Measurements from ENCODE around the gene U2AF1L4.
"Not testable (repeated sequence)": the region's sequence is repeated elsewhere in the genome, so short reads cannot be mapped to it uniquely, and the experiment has no call there.

U2AF1L4 gene

GRCh38 chr19:35727053-35727955 is 17.9 kb downstream of the U2AF1L4 start:
- Histone ChIP-seq H2AFZ (ENCODE audit: low read depth, low read length) (no peak overlapping the region), H3K79me2 (ENCODE audit: low read length) (no peaks in the 10 kb centered on the region), H3K4me1 (ENCODE audit: low read length) (no peaks in the 10 kb centered on the region), H3K36me3 (replicated peaks; ENCODE audit: low read depth, low read length) (peaks cover 83% of the 10 kb centered on the region), H3K4me2 (ENCODE audit: low read length) (no peak overlapping the region), H3K27ac (ENCODE audit: low read length) (no peak overlapping the region), H3K9ac (ENCODE audit: low read length) (no peak overlapping the region), H4K20me1 (ENCODE audit: insufficient read depth, low read length) (peaks cover 4% of the 10 kb centered on the region), H3K4me3 (ENCODE audit: low read length) (no peak overlapping the region), H3K9me3 (ENCODE audit: insufficient read depth, low read length) (no peaks in the 10 kb centered on the region), H3K27me3 (ENCODE audit: low read depth, low read length) (no peaks in the 10 kb centered on the region)
- TF ChIP-seq EZH2phosphoT487 (IDR thresholded peaks at IDR 0.05; ENCODE audit: low read depth) (no peak), CTCF (IDR thresholded peaks at IDR 0.05; ENCODE audit: low read depth, low read length) (no peak)

DNA sequence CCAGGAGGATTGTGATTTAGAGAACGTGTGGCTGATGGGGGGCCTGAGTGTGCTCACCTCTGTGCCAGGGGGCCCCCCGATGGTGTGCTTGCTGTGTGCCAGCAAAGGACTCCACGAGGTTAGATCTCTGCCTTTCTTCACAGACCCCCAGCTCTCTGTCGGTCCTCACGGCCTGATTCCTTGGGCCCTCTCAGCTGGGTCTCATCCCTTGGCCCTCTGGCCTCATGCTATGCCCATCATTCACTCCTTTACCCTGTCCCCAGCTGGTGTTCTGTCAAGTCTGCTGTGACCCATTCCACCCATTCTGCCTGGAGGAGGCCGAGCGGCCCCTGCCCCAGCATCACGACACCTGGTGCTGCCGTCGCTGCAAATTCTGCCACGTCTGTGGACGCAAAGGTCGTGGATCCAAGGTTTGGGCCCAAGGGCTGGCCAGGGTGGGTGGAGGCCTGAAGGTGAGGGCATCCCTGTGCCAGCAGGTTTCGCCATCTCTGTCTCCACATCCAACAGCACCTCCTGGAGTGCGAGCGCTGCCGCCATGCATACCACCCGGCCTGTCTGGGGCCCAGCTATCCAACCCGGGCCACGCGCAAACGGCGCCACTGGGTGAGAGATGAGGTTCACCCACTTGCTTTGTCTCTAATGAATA is 19.9 kb downstream of the U2AF1L4 start:
- H3K79me2 ChIP-seq (ENCODE audit: low read length): peaks cover 10% of the 10 kb centered on the region; the same call in 1 of the 2 replicates
- no peak overlapping the region for H3K27ac ChIP-seq (ENCODE audit: low read length)
- no peak overlapping the region for H3K4me2 ChIP-seq (ENCODE audit: low read length)
- peaks cover 4% of the 10 kb centered on the region for H4K20me1 ChIP-seq (ENCODE audit: insufficient read depth, low read length)
- peaks cover 80% of the 10 kb centered on the region for H3K36me3 ChIP-seq (replicated peaks; ENCODE audit: low read depth, low read length)
- H3K4me1 ChIP-seq (ENCODE audit: low read length): no peaks in the 10 kb centered on the region
- no peak overlapping the region for H3K9ac ChIP-seq (ENCODE audit: low read length)
- no peak overlapping the region for H3K4me3 ChIP-seq (ENCODE audit: low read length)
- H3K9me3 ChIP-seq (ENCODE audit: insufficient read depth, low read length): no peaks in the 10 kb centered on the region
- TF ChIP-seq CTCF (IDR thresholded peaks at IDR 0.05; ENCODE audit: low read depth, low read length) (no peak), EZH2phosphoT487 (IDR thresholded peaks at IDR 0.05; ENCODE audit: low read depth) (no peak)
- no peaks in the 10 kb centered on the region for H3K27me3 ChIP-seq (ENCODE audit: low read depth, low read length)
- H2AFZ ChIP-seq (ENCODE audit: low read depth, low read length): no peak overlapping the region

GRCh38 chr19:35724560-35724959 is 20.7 kb downstream of the U2AF1L4 start:
- Histone ChIP-seq H3K4me2 (ENCODE audit: low read length) (no peak overlapping the region), H3K36me3 (replicated peaks; ENCODE audit: low read depth, low read length) (peaks cover 78% of the 10 kb centered on the region), H3K4me1 (ENCODE audit: low read length) (peaks cover under 1% of the 10 kb centered on the region), H3K9ac (ENCODE audit: low read length) (no peak overlapping the region), H3K79me2 (ENCODE audit: low read length) (peaks cover 18% of the 10 kb centered on the region), H3K27ac (ENCODE audit: low read length) (no peak overlapping the region), H3K9me3 (ENCODE audit: insufficient read depth, low read length) (no peaks in the 10 kb centered on the region), H2AFZ (ENCODE audit: low read depth, low read length) (no peak overlapping the region), H3K27me3 (ENCODE audit: low read depth, low read length) (no peaks in the 10 kb centered on the region), H3K4me3 (ENCODE audit: low read length) (no peak overlapping the region), H4K20me1 (ENCODE audit: insufficient read depth, low read length) (peaks cover 7% of the 10 kb centered on the region)
- TF ChIP-seq EZH2phosphoT487 (IDR thresholded peaks at IDR 0.05; ENCODE audit: low read depth): no peak

GRCh38 chr19:35724132-35724531 is 21.1 kb downstream of the U2AF1L4 start:
- H3K27me3 ChIP-seq (ENCODE audit: low read depth, low read length); H3K9me3 ChIP-seq (ENCODE audit: insufficient read depth, low read length); H2AFZ ChIP-seq (ENCODE audit: low read depth, low read length); H3K27ac ChIP-seq (ENCODE audit: low read length); H3K4me3 ChIP-seq (ENCODE audit: low read length); H3K4me2 ChIP-seq (ENCODE audit: low read length); H3K4me1 ChIP-seq (ENCODE audit: low read length); H3K9ac ChIP-seq (ENCODE audit: low read length): not testable (repeated sequence)
- Histone ChIP-seq H4K20me1 (ENCODE audit: insufficient read depth, low read length) (peaks cover 11% of the 10 kb centered on the region), H3K36me3 (replicated peaks; ENCODE audit: low read depth, low read length) (peaks cover 75% of the 10 kb centered on the region), H3K79me2 (ENCODE audit: low read length) (peaks cover 22% of the 10 kb centered on the region)

- Histone ChIP-seq H3K4me1 (ENCODE audit: low read length) (peaks cover 8% of the 10 kb centered on the region), H2AFZ (ENCODE audit: low read depth, low read length) (no peak overlapping the region), H3K9ac (ENCODE audit: low read length) (no peak overlapping the region), H3K27ac (ENCODE audit: low read length) (no peak overlapping the region), H4K20me1 (ENCODE audit: insufficient read depth, low read length) (peaks cover 16% of the 10 kb centered on the region), H3K27me3 (ENCODE audit: low read depth, low read length) (no peaks in the 10 kb centered on the region), H3K36me3 (replicated peaks; ENCODE audit: low read depth, low read length) (peaks cover 71% of the 10 kb centered on the region), H3K4me2 (ENCODE audit: low read length) (no peak overlapping the region), H3K4me3 (ENCODE audit: low read length) (no peak overlapping the region), H3K9me3 (ENCODE audit: insufficient read depth, low read length) (no peaks in the 10 kb centered on the region), H3K79me2 (ENCODE audit: low read length) (peaks cover 27% of the 10 kb centered on the region)
- TF ChIP-seq CTCF (IDR thresholded peaks at IDR 0.05; ENCODE audit: low read depth, low read length): no peak
- TF ChIP-seq EZH2phosphoT487 (IDR thresholded peaks at IDR 0.05; ENCODE audit: low read depth): no peak
These were observed 21.5 kb downstream of the U2AF1L4 start for GRCh38 chr19:35723671-35724070.

Data from OCI-LY3 (cell line).